HG03378 (cell line): Measurements from ENCODE around the gene OR52E6.
A peak's percentile ranks its signal among the peaks of the same experiment; 100 is the strongest.

Source experiments
- ATAC-seq: cut with Tn5 transposase; IDR thresholded peaks from one replicate; pipeline ENCODE4 v1.9.1; 2021; ENCODE audit warnings: mild to moderate bottlenecking, moderate library complexity; ENCODE audit not compliant: unreplicated experiment

The OR52E6 gene

DNA sequence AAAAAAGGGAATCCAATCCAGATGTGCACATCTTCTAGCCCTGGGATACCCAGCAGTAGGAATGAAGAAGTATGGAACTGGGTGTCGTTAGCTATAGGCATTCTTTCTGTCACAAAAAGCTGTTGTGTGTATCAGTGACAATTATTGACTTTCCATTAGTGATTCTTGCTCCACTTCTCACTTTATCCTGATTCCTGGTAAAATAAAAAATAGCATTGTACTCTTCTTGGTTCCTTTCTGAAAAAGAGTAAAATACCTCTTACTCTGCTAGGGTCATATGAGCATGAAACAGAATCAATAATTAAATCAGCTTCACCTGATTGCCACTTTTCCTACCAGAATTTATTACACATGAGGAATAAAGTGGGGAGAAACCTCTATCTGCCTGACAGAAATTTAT lies at the start of gene OR52E6:
Gene OR52E6, minus strand, starts transcription at position 101 of the 400 bp plus-strand sequence. Its CDS starts 0 bp downstream, at position 101.
- ATAC-seq, result no peak

DNA sequence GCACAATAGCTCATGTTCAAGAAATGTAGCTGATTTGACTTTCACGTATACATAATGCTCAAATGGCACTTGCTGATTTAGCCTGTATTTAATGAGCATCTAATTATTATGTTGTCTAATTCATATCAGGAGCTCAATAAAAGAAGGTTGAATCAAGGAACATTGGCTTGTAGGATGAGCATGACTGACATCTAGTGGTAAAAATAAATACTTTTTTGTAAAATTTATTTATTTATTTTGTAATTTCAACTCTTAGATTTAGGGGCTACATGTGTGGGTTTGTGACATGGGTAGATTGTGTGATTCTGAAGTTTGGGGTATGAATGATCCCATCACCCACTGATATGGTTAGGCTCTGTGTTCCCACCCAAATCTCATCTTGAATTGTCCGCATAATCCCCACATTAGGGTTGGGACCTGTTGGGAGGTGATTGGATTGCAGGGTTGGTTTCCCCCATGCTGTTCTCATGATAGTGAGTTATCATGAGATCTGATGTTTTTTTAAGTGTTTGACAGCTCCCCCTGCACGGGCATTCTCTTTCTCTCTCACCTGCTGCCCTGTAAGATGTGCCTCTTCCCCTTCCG lies 49.6 kb upstream of the OR52E6 start:
- no peak for ATAC-seq

DNA sequence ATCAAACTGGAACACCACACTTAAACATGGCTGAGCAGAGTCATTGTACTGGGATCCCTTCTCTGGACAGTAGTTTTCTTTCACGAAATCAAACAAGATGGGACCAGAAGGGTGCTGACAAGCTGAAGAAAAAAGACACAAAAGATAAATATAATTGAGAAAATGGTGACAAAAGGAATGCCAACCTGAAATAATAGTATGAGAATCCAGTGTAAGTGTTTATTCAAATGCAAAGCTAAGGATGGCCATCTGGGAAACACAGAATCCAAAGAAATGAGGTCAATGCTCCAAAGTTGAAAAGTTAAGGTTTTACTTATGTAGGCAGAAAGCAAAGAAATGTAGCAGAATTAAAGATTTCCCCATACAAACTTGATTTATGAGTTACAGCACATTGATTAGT lies 46.0 kb upstream of the OR52E6 start:
- ATAC-seq, result no peak

DNA sequence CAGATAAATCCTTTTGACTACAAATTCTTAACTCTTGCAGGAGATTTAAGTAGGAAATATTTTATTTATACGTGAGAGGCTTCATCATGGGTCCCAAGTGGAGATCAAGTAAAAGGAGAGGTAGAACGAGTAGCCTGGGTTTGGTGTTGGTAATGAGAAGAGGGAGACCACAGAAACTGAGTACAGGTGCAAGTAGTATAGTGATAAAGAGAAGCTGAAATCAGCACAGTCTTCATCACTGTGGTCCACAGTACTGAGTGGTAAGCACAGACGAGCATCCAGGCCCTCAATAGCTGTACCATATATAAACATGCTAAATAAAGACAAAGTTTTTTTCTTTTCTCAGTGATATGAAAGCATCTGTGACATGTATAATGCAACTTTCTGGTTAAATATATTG lies 45.5 kb upstream of the OR52E6 start:
- ATAC-seq, result no peak

DNA sequence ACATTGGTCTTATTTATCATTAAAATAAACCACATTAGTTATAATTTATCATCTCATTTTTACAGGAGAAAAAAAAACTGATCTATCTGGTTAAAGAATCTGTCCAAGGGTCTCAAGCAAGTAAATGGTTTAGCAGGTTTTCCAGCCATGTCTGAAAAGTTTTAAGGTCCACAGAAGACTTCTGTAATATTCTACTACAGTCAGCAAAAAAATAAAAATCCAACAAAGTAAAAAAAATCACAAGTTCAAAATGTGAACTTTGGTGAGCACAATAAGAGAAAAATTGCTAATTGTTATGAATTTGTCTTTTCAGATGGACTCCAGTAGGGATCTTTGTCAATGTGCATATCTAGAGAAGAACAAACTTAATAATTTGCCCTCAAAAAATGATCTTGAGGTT lies 40.1 kb upstream of the OR52E6 start:
- no peak for ATAC-seq

DNA sequence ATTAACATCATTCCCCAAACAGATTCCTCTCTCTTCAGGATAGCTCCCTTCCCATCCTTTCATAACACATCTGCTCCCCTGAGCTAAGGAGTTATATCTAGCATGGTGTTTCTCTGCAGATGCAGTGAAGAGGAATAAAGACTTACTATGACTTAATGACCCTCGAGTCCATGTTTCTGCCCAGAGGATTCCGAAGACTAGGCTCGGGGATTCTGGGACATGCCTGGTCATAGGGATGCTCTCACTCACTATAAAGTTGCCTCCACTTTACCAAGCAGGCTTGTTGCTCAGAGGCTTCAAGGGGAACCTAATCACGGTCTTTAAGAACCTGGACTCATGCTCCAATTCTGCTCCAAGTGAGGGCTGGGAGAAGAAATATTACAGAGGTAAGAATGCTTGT lies 38.6 kb upstream of the OR52E6 start, which contains the start of gene OR52E4:
Gene OR52E4, plus strand, starts transcription at position 301 of the 400 bp plus-strand sequence. CDS start 3,664 bp downstream, outside the sequence.
- no peak for ATAC-seq

DNA sequence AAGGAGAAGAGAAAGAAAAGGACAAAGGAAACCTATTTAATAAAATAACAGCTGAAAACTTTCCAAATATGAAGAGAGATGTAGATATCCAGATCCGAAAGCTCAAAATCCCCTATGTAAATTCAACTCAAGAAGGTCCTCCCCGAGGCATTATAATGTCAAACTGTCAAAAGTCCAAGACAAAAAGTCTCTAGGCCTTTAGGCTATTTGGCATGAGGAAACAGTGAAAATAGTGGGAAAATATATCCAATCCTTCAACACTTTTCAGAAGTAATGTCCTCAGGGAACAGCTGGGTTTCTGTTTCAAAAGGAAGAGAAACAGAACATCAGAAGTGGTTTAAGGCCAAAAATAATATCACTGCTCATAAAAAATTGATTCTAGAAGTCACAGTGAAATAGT lies 36.9 kb upstream of the OR52E6 start:
- ATAC-seq, result no peak

DNA sequence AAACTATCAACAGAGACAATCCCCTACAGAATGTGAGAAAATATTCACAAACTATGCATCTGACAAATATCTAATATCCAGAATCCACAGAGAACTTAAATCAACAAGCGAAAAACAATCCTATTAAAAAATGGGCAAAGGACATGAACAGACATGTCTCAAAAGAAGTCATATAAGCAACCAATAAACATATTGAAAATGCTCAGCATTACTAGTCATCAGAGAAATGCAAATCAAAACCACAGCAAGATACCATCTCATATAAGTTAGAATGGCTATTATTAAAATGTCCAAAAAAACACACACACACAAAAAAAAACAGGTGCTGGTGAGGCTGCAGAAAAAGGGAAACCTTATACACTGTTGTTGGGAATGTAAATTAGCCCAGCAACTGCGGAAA lies 24.1 kb upstream of the OR52E6 start:
- ATAC-seq, result no peak

DNA sequence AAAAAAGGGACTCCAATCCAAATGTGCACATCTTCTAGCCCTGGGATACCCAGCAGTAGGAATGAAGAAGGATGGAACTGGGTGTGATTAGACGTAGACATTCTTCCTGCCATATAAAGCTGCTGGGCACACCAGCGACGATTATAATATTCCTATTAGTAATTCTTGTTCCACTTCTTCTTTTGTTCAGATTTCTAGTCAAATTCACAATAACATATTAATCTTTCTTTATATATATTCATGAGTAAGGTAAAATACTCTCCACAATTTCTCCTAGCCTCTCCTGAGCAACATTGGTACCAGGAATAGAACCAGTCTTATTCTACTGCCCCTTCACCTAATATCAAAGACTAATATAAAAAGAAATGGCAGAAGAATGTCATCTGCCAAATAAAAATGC lies 15.9 kb upstream of the OR52E6 start, which contains the start of gene OR52E8:
Gene OR52E8, minus strand, starts transcription at position 101 of the 400 bp plus-strand sequence. Its CDS starts 0 bp downstream, at position 101.
- ATAC-seq, result no peak

DNA sequence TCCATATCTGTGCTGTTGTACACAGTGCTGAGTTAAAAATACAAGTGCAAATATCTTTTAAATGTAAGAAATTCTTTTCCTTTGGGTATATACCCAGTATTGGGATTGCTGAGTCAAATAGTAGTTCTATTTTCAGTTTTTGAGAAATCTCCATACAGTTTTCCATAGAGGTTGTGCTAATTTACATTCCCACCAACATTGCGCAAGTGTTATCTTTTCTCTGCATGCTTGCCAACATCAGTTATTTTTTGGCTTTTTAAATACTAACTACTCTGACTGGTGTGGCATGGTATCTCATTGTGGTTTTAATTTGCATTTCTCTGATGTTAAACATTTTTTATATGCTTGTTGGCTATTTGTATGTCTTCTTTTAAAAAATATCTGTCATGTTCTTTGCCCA lies 9.3 kb upstream of the OR52E6 start:
- no peak for ATAC-seq

DNA sequence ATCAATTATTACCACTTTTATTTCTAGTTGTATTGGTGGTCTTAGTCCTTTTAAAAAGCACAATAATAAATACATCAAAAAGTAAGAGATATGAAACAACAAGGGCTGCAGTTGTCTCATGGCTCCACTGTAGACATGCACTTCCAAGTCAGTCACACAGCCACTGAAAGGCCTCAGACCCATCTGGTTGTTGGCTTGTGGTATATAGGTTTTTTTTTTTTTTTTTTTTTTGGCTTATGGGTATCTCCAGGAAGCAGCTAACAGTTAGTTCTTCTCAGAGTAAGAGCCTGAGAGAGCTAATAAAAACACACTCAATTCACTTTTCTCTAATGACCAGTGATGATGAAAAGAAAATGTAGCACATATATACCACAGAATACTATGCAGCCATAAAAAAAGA lies 6.0 kb upstream of the OR52E6 start:
- ATAC-seq, result no peak

DNA sequence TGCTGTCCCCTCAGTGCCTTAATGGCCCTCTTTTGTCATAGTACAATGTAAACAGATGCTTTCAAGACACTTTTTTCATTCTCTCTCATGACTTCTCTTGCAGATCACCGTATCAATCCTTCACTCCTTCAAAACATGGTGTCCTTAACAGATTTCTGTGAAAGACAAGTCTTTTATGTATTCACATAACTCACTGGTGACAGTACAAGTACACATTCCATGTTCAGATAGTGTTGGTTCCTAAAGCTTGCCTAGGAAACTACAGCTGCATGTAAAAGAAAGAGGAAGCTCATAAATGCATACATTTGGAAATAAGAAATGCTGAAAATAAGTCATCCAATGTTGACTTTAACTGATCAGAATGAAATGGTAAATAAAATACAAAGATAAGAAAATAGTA lies 5.0 kb upstream of the OR52E6 start:
- ATAC-seq, result no peak

DNA sequence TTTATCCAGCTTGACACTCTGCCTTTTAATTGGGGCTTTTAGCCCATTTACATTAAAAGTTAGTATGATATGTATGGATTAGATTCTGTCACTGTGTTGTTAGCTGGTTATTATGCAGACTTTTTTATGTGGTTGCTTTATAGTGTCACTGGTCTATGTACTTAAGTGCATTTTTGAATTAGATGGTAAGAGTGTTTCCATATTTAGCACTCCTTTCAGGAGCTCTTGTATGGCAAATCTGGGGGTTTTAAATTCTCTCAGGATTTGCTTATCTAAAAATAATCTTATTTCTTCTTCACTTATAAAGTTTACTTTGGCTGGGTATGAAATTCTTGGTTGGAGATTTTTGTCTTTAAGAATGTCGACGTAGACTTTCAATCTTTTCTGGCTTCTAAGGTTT lies 4.0 kb downstream of the OR52E6 start:
- ATAC-seq, result no peak

DNA sequence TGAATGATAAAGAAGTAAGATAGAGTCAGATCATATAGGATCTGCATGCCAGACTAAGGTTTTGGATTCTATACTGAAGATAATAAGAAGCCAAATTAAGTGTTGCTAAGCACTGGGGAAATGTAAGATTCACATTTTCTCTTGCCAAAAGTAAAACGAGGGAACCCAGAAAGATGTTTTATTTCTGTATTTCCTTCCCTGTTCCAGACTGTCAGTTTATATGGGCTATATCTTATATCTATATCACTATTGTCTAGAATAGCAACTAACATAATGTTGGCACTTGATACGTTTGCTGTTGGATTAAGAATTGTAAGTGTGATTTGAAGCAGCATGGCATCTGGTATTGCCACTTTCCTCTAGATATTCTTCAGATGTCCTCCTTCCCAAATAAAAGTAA lies 8.3 kb downstream of the OR52E6 start:
- ATAC-seq, result no peak

DNA sequence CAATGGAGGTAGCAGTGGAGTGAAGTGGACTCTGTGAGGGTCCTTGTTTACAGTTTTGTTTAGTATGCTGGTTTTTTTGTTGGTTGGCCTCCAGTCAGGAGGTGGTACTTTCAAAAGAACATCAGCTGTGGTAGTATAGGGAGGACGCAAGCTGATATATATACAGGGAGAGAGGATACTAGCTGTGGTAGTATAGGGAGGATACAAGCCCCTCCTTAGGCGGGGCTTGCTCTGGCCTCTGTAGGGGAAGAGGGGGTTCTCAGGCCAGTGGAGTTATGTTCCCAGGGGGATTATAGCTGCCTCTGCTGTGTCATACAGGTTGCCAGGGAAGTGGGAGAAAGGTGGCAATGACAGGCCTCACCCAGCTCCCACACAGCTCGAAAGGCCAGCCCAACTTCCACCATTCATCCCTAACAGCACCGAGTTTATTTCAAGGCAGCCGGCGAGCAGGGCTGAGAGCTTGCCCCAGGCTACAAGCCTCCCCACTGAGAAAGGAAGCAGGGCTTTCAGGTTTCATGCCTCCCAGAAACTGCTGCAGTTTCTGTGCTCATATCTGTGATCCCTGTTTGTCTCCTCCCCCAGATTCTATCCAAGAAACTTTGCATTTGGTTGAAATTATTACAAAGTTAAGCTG lies 10.4 kb downstream of the OR52E6 start:
- no peak for ATAC-seq

DNA sequence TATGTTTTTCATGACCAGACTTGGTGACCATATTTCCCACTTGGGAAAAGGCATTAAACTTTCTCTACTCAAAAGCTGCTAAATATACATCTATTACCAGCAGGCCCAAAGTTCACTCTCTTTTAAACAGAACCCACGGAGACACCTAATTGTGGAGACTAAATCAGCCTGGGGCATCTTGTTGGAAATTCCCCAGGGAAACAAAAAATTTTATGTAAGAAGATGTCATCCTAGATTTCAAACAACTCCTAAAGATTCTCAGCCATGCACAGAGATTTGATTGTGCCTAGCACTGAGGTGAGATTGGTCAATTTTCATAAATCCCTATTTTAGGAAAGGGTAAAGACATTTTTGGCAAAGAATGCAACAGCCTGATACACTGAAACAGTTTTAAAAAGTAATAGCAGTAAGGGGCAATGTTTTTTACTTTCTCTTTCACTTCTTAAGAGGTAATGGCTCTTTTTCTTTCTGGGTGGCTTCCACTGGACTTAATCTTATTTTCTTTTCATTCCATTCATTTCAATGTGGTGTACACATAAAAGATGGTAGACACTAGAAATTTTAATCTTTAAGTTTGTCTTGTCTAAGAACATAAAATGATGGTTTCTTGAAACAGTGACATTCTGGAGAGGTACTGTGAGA lies 23.3 kb downstream of the OR52E6 start:
- ATAC-seq, result peak; percentile 60

DNA sequence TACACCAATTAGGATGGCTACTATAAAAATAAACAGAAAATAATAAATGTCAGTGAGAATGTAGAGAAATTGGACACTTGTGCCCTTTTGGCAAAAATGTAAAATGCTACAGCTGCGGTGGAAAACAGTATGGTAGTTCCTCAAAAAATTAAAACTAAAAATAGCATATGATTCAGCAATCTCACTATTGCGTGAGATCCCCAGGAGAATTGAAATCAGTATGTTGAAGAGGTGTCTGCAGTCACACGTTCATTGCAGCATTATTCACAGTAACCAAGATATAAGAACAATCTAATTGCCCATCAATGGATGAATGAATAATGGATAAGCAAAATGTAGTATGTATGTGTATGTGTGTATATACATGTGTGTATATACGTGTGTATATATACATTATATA lies 26.2 kb downstream of the OR52E6 start:
- ATAC-seq, result peak; percentile 60

DNA sequence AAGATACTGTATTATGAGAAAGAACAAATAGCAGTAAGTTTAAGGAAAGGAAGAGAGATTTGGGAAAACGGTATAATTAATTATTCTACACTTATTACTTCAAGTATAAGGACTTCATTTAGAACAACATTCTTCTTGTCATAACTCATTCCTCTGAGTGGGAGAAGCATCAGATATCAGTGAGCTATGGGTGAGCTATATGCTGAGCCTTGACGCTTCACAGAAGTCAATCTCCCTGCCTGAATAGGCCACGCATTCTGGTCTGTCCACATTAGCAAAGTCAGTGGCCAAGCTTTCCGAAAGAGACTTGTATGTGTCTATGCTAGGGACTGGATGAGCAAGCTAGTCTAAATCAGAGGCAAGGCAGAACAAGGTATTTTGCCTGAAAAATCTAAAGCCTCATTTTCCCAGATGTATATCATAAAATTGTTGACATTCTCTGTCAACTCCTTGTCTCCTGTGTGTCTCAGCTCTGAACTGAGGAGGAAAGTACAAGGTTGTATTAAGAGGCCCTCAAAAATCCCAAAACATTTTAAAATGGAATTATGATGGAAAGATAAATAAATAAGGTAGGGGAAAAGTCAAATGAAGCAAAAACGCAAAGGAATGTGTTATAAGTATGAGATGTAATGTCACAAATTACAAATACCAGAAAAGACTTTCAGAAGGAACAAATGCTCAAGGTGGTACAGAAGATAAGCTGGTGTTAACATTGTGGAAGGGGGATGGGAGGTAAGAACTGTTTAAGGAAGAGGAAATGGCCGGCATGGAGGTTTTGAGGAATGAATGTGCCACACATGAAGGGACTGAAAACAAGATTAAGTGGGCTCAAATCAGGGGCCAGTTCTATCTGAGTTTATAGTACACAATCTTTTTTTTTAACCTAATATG lies 31.5 kb downstream of the OR52E6 start:
- no peak for ATAC-seq

DNA sequence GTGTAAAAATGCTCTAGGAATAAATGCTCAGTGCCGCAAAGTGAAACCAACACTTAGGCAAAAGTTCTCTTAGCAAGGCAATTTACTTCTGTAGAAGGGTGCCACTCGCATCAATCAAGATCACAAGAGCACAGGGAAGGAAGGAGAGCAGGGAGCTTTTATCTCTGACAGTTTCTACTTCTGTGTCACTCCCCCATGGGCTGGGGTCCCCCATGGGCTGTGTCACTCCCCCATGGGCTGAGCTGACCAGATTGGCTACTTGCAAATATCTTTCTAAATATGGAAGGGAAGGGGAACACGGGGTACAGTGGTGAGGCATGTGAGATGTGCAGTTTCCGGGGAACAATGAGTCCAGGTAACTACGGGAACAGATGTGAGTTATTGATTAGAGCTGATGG lies 32.6 kb downstream of the OR52E6 start:
- ATAC-seq, result peak; percentile 26

DNA sequence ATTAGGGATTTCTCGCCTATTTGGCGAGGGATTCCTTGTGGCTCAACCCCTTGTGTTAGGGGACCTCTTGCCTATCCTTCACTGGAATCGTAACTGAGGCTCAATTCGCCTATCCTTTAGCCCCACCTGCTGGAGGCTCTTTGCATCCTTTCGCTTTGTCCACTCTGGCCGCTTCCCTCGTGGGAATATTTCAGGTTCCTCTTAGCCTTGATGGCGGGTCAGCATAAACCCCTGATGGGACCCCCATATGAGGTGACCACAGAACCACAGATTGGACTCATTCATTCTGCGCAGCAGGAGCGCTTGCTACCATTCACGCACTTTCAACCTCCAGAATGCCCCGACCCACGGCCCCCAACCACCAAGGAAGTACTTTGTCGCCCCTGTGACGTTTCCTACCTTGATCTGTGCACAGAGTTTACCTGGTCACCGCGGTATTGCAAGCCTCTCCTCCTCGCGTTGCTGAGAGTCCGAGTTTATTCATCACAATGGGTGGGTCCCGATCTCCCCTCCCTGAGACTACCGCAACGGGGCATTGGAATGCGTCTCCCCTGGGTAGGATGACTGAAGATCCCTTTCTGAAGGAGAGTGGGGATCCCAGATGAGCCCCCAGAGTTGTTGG lies 33.1 kb downstream of the OR52E6 start, which contains the start of gene OR52N2:
Gene OR52N2, plus strand, starts transcription at position 425 of the 622 bp plus-strand sequence. CDS start 11,412 bp downstream, outside the sequence.
- ATAC-seq, result peak; percentile 94

DNA sequence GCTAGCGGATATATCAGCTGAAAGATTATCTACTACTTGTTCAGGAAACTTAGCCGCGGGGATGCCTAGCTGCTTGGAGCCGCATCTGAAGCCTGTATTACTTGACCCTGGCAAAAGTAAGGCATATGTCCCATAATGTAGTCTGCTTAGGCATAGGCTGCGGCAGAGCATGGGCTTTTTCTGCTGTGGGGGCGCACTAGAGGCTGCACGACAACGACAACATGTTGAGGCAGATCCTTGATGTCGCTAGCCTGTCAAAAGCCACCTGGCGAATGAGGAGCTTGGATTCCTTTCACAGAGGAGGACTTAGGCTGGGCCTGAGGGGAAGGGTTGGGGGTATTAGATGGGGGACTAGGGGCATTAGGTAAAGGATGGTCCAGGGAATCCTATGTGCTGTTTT lies 34.1 kb downstream of the OR52E6 start:
- ATAC-seq, result no peak
